ENCODE data around the gene KLRF1.

KLRF1 gene

DNA sequence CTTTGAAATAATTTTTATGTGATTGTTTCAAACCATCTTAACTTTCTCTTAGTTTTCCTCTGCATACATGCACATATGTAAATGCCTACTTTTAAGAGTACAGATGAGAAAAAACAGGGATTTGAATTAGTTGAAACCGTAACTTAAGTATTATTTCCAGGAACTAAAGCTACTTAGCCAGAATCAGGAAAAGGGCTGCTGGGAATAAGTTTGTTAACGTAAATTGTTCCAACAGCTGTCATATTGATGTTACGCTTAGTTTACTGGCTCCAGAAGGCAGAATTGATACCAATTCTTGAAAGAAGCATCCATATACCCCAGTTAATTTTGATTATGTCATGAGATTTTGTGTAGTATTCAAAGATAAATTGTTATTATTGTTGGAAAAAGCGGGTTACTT, 17.9 kb upstream of the KLRF1 start:
- DNase-seq (ENCODE audit: low read depth in 2 of 2) = no peak

DNA sequence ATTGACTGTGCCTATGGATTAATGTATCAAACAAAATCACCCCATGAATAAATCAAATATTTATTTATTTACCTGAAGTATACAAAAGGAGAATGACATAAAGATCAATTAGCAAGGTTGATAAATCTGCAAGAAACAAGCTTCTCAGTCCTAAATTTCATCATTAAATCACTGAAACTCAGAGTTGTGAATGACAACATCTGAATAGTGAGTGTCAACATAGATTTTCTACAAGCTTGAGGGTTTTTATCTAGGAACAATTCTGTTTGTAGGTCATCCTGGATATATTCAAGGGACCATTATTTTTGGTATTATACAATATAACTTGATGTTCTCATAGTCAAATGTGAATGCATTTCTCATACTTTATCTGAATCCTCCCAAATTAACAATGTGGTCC, 17.4 kb upstream of the KLRF1 start:
- DNase-seq (ENCODE audit: low read depth in 2 of 2) = no peak

DNA sequence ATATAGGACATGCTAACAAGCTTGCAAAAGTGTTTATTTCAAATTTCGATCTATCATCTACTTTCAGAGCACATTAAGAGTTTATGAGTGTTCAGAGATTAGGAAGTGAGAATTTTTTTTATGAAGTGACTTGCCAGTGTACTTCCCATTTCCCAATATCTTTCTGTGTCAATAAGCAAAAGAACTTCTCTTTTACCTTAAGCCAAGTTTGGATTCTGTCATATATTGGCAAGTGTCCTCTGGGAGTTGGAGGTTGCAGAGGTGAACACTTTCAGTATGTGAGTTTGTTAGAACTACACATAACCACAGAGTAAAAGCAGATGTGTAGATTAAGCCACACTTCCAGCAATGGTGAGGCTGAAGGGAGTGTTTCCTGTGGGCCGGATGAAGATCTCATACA, 16.6 kb upstream of the KLRF1 start:
- DNase-seq (ENCODE audit: low read depth in 2 of 2) = no peak

DNA sequence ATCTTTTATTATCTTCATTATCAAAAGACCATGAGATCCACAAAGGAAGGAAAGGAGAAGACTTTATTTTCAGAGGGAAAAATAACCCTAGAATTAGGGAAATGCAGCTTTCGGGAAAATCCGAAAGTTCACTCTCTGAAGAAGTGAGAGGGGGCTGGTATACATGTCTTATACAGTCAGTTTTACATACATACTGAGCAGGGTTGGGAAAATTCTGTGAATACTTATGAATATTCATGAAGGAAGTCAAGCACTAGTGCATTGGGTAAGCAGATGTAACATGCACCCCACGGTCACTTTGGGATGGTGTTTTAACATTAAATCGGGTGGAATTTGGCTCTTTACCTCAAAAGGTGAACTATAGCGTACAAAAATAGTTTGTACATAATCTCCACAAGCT, 15.7 kb upstream of the KLRF1 start:
- DNase-seq (ENCODE audit: low read depth in 2 of 2) = no peak

DNA sequence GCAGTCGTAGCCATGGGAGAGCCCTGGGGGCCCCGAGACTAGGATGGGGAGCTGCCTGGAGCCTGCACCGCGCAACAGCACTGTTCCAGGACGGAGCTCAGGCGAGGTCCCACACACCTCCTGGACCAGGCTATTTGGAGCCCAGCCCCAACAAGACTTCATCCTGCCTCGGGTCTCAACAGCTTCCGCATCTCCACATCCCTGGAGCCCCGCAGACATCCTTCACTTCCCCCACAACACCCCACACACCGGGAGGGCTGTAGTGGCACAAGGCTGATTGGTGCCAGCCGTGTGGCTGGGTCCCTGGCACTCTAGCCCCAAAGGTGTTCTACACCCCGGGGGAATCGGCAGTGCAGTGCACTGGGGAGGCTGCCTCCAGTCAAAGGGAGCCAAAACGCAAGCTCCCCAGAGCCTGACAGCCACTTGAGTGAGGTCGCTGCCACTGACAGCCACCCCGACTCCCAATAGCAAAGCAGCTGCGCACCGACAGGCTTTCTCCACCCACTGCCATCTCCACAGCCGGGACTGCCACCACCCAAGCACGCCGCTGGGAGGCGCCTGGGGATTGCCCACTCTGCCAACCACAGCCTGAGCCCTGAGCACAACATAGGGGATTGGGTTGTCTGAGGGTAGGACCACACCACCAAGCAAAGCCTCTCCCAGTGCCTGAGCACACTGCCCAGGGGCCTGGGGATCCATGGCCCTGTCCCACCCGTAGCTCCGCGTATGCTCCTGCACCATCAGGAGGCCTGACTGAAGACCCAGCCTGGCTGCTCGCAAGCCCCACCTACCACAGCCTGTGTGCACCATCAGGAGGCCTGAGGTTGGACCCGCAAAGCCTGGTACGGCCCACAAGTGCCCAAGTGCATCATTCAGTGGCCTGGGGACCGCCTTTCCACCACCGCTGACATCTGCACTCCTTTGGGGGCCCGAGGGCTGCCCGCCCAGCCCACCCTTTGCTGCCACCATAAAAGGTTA, 13.2 kb upstream of the KLRF1 start:
- DNase-seq (ENCODE audit: low read depth in 2 of 2) = peak; percentile 84

DNA sequence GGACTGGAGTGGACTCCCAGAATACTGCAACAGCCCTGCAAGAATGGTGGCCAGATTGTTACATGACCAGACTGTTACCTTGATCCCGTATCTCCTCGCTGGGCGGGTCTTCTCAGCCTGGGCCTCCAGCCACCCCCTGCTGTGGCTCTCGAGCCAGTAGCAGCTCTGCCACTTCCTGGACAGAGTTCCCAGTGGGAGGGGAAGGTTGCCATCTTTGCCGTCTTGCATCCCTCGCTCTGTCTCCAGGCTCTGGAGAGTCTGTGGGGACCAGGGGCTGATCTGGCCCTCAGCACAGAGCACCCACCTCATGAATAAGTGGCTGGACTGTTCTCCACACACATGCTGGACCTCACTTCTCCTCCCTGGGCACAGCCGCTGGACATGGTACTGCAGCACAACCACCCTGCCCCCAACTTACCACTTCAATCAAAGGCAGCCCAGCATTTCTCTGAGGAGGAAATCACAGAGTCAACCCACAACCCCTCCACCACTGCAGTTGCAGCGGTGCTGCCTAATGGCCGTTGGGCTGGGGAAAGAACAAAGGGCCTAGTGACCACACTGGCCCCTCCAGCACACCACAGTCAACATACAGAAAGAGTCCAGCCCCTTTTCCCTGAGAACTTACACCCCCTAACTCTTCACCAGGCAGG, 6.9 kb upstream of the KLRF1 start:
- DNase-seq (ENCODE audit: low read depth in 2 of 2) = no peak

DNA sequence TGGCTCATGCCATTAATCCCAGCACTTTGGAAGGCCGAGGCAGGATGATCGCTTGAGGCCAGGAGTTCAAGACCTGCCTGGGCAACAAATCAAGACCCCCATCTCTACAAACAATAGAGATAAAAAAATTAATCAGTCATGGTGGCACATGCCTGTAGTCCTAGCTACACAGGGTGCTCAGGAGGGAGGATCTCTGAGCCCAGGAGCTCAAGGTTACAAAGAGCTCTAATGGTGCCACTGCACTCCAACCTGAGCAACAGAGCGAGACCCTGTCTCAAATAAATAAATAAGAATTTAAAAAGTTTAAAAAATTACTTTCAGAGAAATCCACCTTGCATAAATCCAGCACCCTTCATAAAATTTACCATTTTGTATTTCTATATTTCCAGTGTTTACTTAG, 2.2 kb downstream of the KLRF1 start:
- DNase-seq (ENCODE audit: low read depth in 2 of 2) = no peak

DNA sequence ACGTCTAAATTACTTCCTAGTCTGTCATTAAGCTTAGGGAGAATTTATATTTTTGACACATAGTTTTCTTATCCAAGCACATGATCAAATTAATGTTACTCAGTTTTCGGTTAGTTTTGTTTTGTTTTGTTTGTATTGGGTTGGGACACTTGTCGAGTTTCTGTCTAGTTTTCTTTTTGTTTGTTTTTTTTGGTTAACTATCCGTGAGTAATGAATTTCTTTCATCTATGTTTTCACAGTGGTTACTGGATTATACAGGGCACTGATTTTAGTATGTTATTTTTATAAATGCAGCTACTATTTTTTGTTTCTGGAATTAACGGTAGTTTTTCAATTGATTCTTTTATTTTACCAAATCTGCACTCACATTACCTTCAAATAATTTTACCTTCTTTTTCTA, 2.7 kb downstream of the KLRF1 start:
- no peak for DNase-seq (ENCODE audit: low read depth in 2 of 2)

DNA sequence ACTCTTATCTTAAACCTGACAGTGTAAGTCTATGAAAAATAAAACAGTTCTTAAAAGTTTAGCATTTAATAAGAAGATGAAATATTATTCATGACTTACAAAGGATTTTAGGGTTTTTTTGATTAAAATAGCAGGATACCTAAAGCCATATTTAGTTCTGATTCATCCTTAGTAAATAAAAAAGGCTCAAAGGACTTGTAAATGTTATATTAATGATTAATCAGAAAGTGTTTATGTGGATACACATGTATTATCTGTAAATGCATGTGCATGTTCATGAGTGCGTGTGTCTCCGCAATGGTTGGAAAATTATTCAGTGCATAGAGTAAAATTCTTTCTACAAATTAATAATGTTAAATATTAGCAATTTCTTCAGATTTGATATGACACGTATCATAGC, 4.4 kb downstream of the KLRF1 start:
- DNase-seq (ENCODE audit: low read depth in 2 of 2) = no peak

DNA sequence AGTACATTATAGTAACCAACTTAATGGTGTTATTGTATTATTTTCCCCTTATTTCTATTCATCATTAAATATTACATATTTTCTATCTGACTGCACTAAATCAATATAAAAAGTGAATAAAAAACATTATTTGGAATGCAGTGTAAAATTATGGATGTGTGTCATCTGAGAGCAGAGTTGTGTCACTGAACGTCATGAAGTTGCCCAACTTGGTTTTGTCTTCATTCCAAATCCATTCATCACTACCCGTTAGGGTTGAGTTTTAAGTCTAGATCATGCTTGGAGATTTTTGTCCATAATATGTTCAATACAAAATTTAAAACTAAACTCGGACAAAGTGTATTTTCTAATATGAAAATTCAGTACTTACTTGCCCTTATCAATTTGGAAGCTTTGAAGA, 16.1 kb downstream of the KLRF1 start:
- DNase-seq (ENCODE audit: low read depth in 2 of 2) = no peak

DNA sequence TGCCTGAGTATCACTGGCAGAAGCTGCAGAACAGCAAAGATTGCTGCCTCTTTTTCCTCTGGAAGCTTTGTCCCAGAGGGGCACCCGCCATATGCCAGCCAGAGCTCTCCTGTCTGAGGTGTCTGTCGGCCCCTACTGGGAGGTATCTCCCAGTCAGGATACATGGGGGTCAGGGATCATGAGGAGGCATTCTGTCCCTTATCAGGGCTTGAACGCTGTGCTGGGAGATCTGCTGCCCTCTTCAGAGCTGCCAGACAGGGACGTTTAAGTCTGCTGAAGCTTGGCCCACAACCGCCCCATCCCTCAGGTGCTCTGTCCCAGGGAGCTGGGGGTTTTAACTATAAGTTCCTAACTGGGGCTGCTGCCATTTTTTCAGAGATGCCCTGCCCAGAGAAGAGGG, 21.6 kb downstream of the KLRF1 start:
- no peak for DNase-seq (ENCODE audit: low read depth in 2 of 2)

DNA sequence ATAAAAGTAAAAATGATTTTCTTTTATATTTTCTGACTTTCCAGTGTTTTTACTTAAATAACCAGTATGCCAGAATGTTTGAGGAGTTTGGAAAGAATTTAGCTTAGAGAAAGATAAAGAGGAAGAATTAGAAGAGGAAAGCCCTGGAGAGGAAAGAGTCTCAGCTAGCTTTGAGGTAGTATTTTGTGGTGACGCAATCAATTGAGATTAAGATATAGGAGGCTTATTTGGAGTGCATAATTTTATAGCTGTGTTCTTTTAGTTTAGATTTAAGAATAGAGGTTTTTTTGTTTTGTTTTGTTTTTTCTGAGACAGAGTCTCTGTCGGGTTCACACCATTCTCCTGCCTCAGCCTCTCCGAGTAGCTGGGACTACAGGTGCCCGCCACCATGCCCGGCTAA, 23.8 kb downstream of the KLRF1 start:
- DNase-seq (ENCODE audit: low read depth in 2 of 2) = no peak

DNA sequence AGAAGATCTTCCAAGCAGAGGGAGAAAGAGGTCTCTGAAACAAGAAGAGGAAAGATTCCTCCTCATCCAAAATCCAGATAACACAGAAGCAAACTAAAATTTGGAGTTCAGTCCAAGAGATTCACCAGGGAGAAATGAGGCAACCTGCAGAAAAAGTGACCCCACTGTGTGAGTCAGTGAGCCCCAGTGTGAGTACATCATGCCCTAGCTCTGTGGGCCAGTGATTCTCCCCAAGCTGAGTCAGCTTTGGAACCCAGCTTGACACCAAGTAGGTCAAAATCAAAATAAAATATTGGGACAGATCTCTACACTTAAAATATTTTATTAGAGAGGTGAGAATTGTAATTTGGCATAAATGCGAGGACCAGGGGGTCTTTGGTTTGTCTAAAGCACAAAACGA, 24.6 kb downstream of the KLRF1 start:
- no peak for DNase-seq (ENCODE audit: low read depth in 2 of 2)

DNA sequence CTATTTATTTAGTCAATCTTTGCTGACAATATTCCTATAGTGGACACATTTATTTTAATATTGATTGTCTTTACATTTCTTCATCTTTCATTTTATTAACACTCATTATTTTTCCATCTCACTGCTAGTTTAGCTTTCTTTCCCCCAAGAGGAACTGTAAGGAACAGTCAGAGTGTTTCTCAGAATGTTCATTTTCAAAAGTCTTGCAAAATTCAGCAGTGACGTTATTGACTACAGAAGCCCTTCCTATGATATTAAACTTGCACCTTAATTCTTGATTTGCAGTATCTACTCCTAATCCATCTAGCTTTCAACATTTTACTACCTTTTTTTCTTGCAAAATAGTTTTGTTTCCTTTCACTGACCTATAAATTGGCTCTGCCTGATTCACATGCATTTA, 28.9 kb downstream of the KLRF1 start:
- no peak for DNase-seq (ENCODE audit: low read depth in 2 of 2)

DNA sequence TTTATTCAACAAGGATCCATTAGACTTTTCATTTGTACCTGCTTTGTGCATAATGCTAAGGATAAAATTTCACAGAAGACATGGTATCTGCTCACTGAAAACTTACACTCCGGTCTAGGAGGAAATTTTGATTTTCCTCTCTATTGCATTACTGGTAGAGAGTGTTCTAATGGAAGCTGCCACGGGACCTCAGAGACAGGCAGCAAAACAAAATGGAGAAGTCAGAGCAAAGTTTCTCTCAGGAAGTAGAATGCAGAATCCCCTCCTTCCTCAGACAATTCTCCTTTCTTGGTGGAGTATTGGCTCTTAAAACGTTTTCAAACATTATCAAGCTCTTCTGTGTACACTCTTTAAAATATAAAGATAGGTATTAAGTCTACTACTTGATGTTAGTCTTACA, 29.6 kb downstream of the KLRF1 start:
- DNase-seq (ENCODE audit: low read depth in 2 of 2) = no peak

DNA sequence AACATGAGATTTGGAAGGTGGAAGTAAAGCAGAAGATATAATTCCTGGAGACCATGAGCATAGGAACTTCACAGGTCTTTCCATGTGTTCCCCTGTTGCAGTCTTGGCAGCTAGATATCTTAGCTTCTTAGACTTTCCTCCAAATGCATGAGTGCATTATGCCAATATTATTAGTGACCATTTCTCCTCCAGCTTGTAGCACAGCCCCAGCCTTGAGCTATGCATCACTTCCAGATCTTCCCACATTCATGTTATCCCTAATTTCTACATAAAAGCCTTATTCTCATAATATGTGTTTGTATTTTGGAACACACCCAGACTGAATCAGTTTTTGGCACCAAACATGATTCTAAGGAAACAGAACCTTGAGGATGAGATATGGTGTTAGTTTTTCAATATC, 30.9 kb downstream of the KLRF1 start:
- no peak for DNase-seq (ENCODE audit: low read depth in 2 of 2)

DNA sequence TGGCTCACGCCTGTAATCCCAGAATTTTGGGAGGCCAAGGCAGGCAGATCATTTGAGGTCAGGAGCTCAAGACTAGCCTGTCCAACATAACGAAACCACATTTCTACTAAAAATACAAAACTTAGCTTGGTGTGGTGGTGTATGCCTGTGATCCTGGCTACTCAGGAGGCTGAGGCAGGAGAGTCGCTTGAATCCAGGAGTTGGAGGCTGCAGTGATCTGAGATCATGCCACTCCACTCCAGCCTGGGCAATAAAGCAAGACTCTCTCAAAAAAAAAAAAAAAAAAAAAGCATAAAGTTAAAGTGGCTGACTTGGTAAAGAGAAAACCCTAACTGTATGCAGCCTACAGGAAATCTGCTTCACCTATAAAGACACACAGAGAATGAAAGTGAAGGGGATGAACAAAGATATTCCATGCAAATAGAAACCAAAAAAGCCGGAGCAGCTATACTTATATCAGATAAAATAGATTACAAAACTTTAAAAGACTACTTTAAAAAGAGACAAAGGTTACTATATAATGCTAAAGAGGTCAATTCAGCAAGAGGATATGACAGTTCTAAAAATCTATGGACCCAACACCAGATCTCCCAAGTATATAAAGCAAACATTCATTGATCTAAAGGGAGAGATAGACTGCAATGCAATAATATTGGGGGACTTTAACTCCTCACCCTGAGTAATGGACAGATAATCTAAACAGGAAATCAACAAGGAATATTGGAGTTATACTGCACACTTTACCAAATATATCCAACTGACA, 37.8 kb downstream of the KLRF1 start:
- no peak for DNase-seq (ENCODE audit: low read depth in 2 of 2)

DNA sequence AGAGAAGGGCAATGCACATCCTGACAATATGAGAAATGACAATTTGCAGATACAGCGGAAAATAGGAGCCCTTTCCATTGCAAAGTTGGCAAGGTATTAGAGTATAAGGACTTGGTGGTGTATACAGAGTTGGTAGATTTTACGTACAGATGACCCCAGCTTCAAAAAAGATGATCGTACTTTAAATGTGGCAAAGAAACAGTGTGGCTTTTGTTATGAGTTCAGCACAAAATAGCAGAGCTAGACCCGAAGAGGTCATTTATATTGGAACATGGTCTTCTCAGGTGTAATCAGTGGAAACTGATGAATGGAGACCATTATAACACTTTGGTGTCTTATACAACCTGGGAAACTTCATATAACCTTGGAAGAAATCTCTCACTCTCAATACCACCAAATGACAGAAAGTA, 39.6 kb downstream of the KLRF1 start:
- DNase-seq (ENCODE audit: low read depth in 2 of 2) = no peak

DNA sequence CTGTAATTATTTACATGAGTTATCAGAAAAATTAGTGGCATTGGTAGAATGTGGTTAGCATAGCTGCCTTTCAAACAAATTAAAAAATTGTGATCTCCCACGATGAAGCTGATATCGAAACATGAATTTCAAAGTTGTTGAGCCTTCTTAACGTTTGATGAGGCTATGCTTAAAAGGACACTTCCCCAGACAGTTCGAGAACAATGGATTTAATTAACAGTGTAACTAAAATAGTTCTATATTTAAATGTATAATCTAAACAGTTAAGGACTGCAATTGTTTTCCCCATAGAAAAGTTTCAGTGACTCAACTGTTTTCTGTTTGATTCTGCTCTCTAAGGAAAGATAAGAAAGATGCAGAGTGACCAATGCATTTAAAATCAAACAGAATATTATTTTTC, 40.2 kb downstream of the KLRF1 start:
- DNase-seq (ENCODE audit: low read depth in 2 of 2) = no peak

DNA sequence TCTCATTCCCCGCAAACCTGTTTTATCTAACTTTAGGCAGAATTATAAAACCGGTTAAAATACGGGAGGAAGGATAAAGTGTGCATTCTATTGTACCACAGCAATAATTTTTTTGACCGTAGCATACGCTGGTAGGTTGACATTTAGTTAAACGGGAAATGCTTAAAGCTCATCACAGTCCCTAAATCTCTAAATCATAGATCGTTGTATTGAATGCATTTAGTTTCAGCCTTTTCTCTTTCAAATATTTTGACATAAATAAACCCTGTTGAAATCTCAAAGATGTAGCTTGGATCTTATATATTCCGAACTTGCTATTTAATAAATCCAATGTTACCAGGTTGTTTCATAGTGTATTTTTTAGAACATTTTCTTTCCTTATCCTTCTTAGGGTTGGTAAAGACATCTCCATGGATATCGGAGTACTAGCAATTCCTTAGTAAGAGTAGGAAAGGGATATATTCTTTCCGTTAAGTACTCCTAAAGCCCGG, 41.1 kb downstream of the KLRF1 start:
- no peak for DNase-seq (ENCODE audit: low read depth in 2 of 2)

DNA sequence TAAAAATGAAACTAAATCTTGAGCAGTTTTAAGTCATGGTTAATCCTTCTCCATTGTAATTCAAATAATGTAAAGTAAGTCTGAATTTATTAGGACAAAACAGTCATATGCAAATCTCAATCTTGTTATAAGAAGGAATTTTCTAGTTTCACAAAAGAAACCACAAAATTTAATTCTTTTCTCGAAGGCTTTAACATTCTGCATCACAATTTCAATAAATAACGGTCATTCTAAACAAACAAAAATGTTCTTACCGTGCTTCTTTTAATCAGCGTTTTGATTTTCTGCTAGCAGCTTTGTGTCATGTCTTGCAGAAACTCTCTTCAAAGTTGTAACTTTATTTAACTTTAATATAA, 41.6 kb downstream of the KLRF1 start:
- DNase-seq (ENCODE audit: low read depth in 2 of 2) = no peak

DNA sequence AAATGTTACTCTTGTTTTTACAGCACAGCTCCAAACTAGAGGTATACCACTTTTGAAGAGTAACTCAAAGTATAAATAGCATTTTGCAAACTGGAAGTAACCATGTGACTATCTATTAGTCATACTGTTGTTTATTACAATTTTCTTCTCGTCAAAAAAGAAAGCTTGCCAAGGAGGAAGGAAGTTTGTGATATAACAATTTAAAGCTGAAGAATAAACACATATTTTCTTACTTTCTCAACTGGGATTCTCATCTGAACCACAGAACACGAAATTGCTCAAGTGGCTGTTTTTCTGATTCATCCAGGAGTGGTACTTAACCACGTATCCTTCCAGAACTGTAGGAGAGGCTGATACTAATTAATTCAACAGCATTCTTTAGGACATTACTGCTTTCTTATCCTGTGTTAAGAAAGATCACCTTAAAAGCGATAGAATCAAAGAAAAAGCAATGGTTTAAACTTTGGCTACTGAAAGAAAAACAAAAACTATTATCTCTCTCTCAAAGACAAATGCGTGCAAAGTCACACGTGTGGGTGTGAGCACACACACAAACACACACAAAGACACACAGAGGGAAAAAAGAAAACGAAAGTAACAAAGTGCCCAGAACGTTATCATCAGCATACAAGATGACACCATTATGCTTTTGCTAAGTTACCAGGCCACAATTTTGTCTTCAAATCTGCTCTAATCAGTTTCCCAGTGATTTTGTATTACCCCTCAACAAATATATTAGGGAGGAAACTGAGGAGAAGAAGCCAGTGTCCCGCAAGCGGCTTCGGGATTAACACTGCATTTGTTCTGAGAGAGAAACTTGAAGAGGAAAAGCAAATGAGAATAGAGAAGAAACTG, 42.3 kb downstream of the KLRF1 start, which contains the start of gene CLEC2B:
TSS of gene CLEC2B (minus strand) at position 48 of the 855 bp plus-strand sequence.
- DNase-seq (ENCODE audit: low read depth in 2 of 2) = peak in 1 of 2 donors; percentile 12

Data from stimulated activated CD8-positive, alpha-beta memory T cell treated with anti-CD3 and anti-CD28 coated beads, Interleukin-7, amount 100 ng/mL, for 4 hours (primary cell).